NCI-H1694 treated with DMSO at 0.1 percent for 48 hours (cell line): ENCODE results near the gene TTC34.
"Not testable (repeated sequence)": the region's sequence is repeated elsewhere in the genome, so short reads cannot be mapped to it uniquely, and the experiment has no call there.

Experiments used
- DNase-seq: peaks from one replicate; lab custom pipeline; 2025; lab: John Stamatoyannopoulos, UW

TTC34 gene

GRCh38 chr1:2628191-2628932, 173.1 kb downstream of the TTC34 start:
- no peak for DNase-seq

- DNase-seq: no peak
These were observed 173.7 kb downstream of the TTC34 start for GRCh38 chr1:2627746-2628145.

- DNase-seq: not testable (repeated sequence)
These were observed 175.7 kb downstream of the TTC34 start for GRCh38 chr1:2625748-2626147.

GRCh38 chr1:2625311-2625710, 176.2 kb downstream of the TTC34 start:
- DNase-seq: no peak

GRCh38 chr1:2624735-2625300, 176.7 kb downstream of the TTC34 start:
- DNase-seq: no peak

- DNase-seq: no peak
These were observed 177.7 kb downstream of the TTC34 start for GRCh38 chr1:2623571-2624337.

GRCh38 chr1:2617971-2618470, 183.5 kb downstream of the TTC34 start:
- DNase-seq: no peak

GRCh38 chr1:2614145-2614544, 187.3 kb downstream of the TTC34 start:
- DNase-seq: no peak

- no peak for DNase-seq
These were observed 188.7 kb downstream of the TTC34 start for GRCh38 chr1:2612591-2613365.

GRCh38 chr1:2611621-2612437, 189.7 kb downstream of the TTC34 start:
- no peak for DNase-seq

GRCh38 chr1:2611031-2611501, 190.4 kb downstream of the TTC34 start:
- no peak for DNase-seq

- DNase-seq: no peak
These were observed 191.2 kb downstream of the TTC34 start for GRCh38 chr1:2610036-2610959.

- no peak for DNase-seq
These were observed 192.0 kb downstream of the TTC34 start for GRCh38 chr1:2609319-2610035.

GRCh38 chr1:2607641-2608091, 193.8 kb downstream of the TTC34 start:
- no peak for DNase-seq

GRCh38 chr1:2606881-2607621, 194.4 kb downstream of the TTC34 start:
- no peak for DNase-seq

- no peak for DNase-seq
These were observed 195.1 kb downstream of the TTC34 start for GRCh38 chr1:2606396-2606880.

- DNase-seq: no peak
These were observed 195.7 kb downstream of the TTC34 start for GRCh38 chr1:2605509-2606395.
